CD4-positive, alpha-beta T cell treated with Interleukin-6 at 100 ng/mL for 8 hours (primary cell): ENCODE data around the gene APC2.

ENCODE experiments used
- DNase-seq: peaks from one replicate; pipeline ENCODE4 v3.0.0-alpha.2; 2020; ENCODE audit warnings: mixed read lengths, low spot score

The APC2 gene

GRCh38 chr19:1482361-1483130 is 32.6 kb downstream of the APC2 start:
- no peak for DNase-seq

GRCh38 chr19:1483131-1483978 is 33.4 kb downstream of the APC2 start:
- DNase-seq, result no peak

GRCh38 chr19:1483979-1484428 is 34.1 kb downstream of the APC2 start:
- no peak for DNase-seq

GRCh38 chr19:1486720-1487575 is 37.0 kb downstream of the APC2 start:
- no peak for DNase-seq

GRCh38 chr19:1487576-1488281 is 37.8 kb downstream of the APC2 start:
- no peak for DNase-seq

- DNase-seq, result no peak
Observed at GRCh38 chr19:1488282-1488601, 38.3 kb downstream of the APC2 start.

- no peak for DNase-seq
Observed at GRCh38 chr19:1489463-1490310, 39.8 kb downstream of the APC2 start.

- peak; percentile 98 for DNase-seq
Observed at GRCh38 chr19:1490311-1491113, 40.6 kb downstream of the APC2 start, which contains the start of gene PCSK4. Gene PCSK4, minus strand, starts transcription at chr19:1490350. Its CDS starts 4 bp downstream, at chr19:1490346.

GRCh38 chr19:1491114-1491848 is 41.4 kb downstream of the APC2 start, which contains the start of gene REEP6:
Gene REEP6, plus strand, starts transcription at chr19:1491181. Its CDS starts 89 bp downstream, at chr19:1491270.
- DNase-seq, result no peak

- DNase-seq, result no peak
Observed at GRCh38 chr19:1491849-1492170, 41.9 kb downstream of the APC2 start.

- no peak for DNase-seq
Observed at GRCh38 chr19:1492474-1493006, 42.6 kb downstream of the APC2 start.

- no peak for DNase-seq
Observed at GRCh38 chr19:1494115-1494815, 44.3 kb downstream of the APC2 start.

- DNase-seq, result no peak
Observed at GRCh38 chr19:1495051-1495798, 45.3 kb downstream of the APC2 start.

- no peak for DNase-seq
Observed at GRCh38 chr19:1495799-1496713, 46.1 kb downstream of the APC2 start.

GRCh38 chr19:1496714-1497577 is 47.0 kb downstream of the APC2 start:
- DNase-seq, result no peak
